ENCODE measurements around the gene TSTD2. TPM values are rescaled to one million over a fixed set of nuclear protein-coding genes. Genes with fewer than 3 reads are reported as not detected.
A peak's percentile ranks its signal among the peaks of the same experiment; 100 is the strongest.
"Not testable (repeated sequence)": the region's sequence is repeated elsewhere in the genome, so short reads cannot be mapped to it uniquely, and the experiment has no call there.

Gene TSTD2
- total RNA-seq, 4 donors from 2014 or later = 13.8 to 21.9 (median 19.4) TPM

DNA sequence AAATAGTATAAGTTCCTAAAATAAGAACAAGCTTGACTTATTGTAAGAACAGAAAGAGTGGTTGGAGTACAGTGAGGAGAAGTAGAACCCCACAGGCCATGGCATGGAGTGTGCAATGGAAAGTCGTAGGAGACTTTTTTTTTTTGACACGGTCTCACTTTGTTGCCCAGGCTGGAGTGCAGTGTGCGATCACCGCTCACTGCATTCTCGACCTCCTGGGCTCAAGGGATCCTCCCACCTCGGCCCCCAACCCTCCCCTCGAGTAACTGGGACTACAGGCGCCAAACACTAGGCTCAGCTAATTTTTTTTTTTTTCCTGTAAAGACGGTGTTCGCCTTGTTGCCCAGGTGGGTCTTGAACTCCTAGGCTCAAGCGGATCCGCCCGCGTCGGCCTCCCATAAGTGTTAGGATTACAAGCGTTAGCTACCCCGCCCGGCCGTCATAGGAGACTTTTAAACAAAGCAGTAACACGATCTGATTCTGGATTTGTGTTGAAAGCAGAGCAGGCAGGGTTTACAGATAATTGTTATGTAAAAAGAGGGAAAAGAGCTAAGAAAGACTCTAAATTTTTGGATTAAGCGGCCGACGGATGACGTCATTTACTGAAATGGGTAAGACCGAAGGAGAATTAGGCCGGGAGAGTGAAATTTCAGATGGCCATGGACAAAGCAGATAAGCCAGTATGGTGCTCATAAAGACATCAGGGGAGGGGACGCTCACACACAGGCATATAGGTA is 752 bp downstream of the TSTD2 start:
- ATAC-seq (ENCODE audit: low FRiP score) = peak; percentile 25
- TF ChIP-seq, protein P1, sequence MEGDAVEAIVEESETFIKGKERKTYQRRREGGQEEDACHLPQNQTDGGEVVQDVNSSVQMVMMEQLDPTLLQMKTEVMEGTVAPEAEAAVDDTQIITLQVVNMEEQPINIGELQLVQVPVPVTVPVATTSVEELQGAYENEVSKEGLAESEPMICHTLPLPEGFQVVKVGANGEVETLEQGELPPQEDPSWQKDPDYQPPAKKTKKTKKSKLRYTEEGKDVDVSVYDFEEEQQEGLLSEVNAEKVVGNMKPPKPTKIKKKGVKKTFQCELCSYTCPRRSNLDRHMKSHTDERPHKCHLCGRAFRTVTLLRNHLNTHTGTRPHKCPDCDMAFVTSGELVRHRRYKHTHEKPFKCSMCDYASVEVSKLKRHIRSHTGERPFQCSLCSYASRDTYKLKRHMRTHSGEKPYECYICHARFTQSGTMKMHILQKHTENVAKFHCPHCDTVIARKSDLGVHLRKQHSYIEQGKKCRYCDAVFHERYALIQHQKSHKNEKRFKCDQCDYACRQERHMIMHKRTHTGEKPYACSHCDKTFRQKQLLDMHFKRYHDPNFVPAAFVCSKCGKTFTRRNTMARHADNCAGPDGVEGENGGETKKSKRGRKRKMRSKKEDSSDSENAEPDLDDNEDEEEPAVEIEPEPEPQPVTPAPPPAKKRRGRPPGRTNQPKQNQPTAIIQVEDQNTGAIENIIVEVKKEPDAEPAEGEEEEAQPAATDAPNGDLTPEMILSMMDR (IDR thresholded peaks at IDR 0.05) = no peak
- DNase-seq (ENCODE audit: low spot score) = peak; percentile 33

DNA sequence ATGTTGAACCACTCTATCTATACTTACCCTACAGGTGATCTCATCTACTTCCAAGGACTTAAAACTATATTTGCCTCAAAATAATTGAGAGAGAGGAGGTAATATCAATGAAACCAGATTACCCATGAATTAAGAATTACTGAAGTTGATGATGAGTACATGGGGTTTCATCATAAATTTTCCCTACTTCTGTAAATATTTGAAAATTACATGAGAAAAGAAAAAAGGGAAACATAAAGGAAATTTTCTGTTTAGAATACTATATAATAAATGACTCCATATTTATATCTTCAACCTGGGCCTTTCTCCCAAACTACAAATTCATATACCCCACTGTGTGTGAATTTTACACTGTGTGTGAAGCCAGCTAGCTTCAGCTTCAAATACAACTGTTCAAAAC is 2.6 kb downstream of the TSTD2 start:
- TF ChIP-seq, protein P1 (IDR thresholded peaks at IDR 0.05) = no peak
- ATAC-seq (ENCODE audit: low FRiP score) (no peak), DNase-seq (ENCODE audit: low spot score) (no peak)

DNA sequence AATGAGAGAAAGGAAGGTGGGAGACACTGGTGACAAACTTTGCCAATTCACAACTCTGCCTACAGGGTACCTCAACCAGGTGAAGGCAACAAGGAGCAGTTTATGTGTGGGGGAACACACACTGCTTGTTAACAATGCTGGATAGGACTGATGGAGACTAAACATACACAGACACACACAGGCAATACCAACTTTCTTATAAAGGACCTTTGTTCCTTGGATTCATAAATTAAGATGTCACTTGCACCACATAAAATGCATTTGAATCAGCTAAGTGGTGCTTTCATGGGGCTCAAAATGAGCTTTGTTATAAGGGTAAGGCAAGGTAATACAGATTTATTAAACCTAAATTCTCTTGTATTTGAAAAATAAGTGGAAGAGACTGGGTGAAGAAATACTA is 4.0 kb downstream of the TSTD2 start:
- ATAC-seq (ENCODE audit: low FRiP score) (no peak), DNase-seq (ENCODE audit: low spot score) (no peak)
- TF ChIP-seq, protein P1 (IDR thresholded peaks at IDR 0.05) = no peak

DNA sequence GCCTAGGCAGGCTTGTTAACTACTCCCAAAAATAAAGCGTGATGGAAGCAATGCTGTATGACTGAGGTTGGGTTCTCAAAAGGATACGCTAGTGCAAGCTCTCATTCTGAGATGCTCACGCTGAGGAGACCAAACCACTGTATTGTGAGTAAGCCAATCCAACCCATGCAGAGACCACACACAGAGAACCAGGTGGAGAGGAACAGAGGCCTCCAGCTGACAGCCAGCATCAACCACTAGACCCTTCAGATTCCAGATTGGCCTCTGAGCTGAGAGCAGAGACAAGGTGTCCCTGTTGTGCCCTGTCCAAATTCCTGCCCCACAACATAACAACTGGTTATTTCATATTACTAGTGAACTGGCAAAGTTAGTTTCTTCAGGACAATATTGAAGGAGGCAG is 4.5 kb downstream of the TSTD2 start:
- no peak for DNase-seq (ENCODE audit: low spot score)
- ATAC-seq (ENCODE audit: low FRiP score) = no peak
- TF ChIP-seq, protein P1 (IDR thresholded peaks at IDR 0.05) = no peak

DNA sequence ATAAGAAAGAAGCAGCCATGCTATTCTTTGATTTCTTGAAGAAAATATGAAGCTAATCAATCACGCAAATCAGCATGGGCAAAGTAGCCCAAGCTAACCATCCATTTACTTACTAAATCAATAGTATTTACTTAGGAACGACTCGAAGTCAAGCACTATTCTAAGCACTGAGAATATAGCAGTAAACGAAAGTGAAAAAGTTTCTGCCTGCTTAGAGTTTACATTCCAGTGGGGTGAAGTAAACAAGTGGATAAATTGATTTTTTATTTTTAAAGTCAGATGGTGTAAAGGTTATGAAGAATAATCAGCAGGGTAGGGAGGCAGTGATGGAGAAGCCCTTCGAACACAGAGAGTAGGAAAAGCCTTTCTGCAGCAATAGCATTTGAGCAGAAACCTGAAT is 5.5 kb downstream of the TSTD2 start:
- DNase-seq (ENCODE audit: low spot score) = no peak
- ATAC-seq (ENCODE audit: low FRiP score) = no peak
- TF ChIP-seq, protein P1 (IDR thresholded peaks at IDR 0.05) = no peak

DNA sequence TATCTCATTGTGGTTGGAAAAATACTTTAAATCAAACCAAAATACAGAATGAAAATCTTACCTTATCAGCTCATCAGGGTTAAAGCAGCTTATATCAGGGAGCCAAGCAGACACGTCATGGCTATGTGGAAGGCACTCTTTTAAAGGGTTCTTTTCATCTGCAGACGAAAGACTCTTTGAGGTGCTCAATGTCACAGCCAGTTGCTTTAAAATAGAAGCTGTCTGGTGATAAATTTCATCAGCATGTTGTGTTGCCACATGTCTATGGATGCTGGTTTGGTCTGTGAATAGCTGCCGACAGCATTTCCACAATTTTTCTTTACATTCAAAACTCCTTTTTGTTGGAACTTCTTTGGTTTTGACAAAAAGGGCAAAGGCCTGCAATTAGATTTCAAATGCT is 7.5 kb downstream of the TSTD2 start:
- no peak for ATAC-seq (ENCODE audit: low FRiP score)
- DNase-seq (ENCODE audit: low spot score) = no peak
- TF ChIP-seq, protein P1 (IDR thresholded peaks at IDR 0.05) = no peak

DNA sequence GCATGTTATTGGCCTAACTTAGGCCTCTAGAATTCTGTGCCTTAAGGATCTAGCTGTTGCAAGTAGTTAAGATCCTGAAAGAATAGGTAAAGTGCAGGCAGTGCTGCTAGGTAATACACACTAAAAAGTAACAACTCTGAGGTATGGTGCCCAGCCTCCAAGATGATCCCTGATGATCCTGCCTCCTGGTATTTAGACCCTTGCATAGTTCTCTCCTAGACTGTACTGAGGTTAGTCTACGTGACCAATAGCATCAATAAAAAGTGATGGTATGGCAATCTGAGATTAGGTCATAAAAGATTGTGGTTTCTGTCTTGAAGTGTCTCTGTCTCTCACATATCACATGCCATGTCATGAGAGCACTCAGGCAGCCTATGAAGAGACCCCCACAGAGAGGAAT is 9.2 kb downstream of the TSTD2 start:
- TF ChIP-seq, protein P1 (IDR thresholded peaks at IDR 0.05) = no peak
- no peak for DNase-seq (ENCODE audit: low spot score)
- no peak for ATAC-seq (ENCODE audit: low FRiP score)

DNA sequence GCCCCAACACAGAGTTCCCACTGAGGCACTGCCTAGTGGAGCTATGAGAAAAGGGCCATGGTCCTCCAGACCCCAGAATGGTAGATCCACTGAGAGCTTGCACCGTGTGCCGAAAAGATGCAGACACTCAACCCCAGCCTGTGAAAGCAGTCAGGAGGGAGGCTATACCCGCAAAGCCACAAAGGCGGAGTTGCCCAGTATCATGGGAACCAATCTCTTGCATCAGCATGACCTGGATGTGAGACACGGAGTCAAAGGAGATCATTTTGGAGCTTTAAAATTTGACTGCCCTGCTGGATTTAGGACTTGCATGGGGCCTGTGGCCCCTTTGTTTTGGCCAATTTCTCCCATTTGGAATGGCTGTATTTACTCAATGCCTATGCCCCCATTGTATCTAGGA is 10.7 kb downstream of the TSTD2 start:
- not testable (repeated sequence) for ATAC-seq (ENCODE audit: low FRiP score); DNase-seq (ENCODE audit: low spot score)

DNA sequence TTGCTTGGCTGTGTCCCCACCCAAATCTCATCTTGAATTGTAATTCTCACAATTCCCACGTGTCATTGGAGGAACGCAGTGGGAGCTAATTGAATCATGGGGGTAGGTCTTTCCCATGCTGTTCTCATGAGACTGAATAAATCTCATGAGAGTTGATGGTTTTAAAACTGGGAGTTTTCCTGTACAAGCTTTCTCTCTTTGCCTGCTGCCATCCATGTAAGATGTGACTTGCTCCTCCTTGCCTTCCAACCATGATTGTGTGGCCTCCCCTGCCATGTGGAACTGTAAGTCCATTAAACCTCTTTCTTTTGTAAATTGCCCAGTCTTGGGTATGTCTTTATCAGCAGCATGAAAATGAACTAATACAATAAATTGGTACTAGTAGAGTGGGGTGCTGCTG is 13.1 kb downstream of the TSTD2 start:
- DNase-seq (ENCODE audit: low spot score); ATAC-seq (ENCODE audit: low FRiP score): not testable (repeated sequence)

Measured in omental fat pad (tissue), 4 donors.